Endothelial cell of umbilical vein (primary cell): ENCODE measurements around the gene RNF135. TPM values are rescaled to one million over a fixed set of nuclear protein-coding genes. Genes with fewer than 3 reads are reported as not detected.
A peak's percentile ranks its signal among the peaks of the same experiment; 100 is the strongest.

Source experiments
- BruUV-seq: library from RNA; stranded (reverse); fragments of 400-500 nt; replicated peaks from 2 replicates; lab custom pipeline; 2021; lab: Mats Ljungman, UMichigan
- CTCF ChIA-PET: fragments of 300-600, 350-600 bp; sonication (Branson Sonifier 250); formaldehyde crosslinking; loops from one replicate; lab custom pipeline; 2021; ENCODE audit warnings: antibody characterized with exemption, inconsistent platforms; lab: Charles Lee
- POLR2A ChIA-PET: fragments of 300-600, 350-600 bp; sonication (Branson Sonifier 250); formaldehyde crosslinking; loops from one replicate; lab custom pipeline; 2021; ENCODE audit warnings: antibody characterized with exemption, inconsistent platforms; lab: Charles Lee
- DNase-seq: peaks from one replicate; pipeline ENCODE4 v3.0.0-alpha.2; 2011; ENCODE audit warnings: low read depth, low spot score
- FAIRE-seq: peaks from 2 replicates; lab custom pipeline; 2011; peaks lifted over from hg19 to GRCh38; lab: Jason Lieb, UNC
- H2AFZ ChIP-seq: 2 replicates; pipeline ENCODE4 v1.6.0; 2012; ENCODE audit warnings: low read depth, low read length, control low read depth, inconsistent platforms
- H3K27ac ChIP-seq: 2 replicates; pipeline ENCODE4 v1.5.1; 2011; ENCODE audit warnings: low read depth, mild to moderate bottlenecking, control low read depth, low read length, moderate library complexity; ENCODE audit not compliant: insufficient read depth
- H3K27me3 ChIP-seq, 2 experiments: 2 replicates each; pipeline versions ENCODE4 v1.6.0 to v1.6.1; 2011; ENCODE audit warnings: low read length in 2 of 2, mixed read lengths in 1 of 2; ENCODE audit not compliant: control insufficient read depth in 2 of 2, insufficient read depth in 2 of 2
- H3K36me3 ChIP-seq, 2 experiments: 2 replicates in 1 of 2; 3 replicates in 1 of 2; pipeline ENCODE4 v1.5.1; 2011; ENCODE audit warnings: low read length in 2 of 2, mild to moderate bottlenecking in 1 of 2, moderate library complexity in 1 of 2; ENCODE audit not compliant: control insufficient read depth in 2 of 2, insufficient read depth in 2 of 2; ENCODE audit errors: extremely low read depth in 1 of 2
- H3K4me1 ChIP-seq: 3 replicates; pipeline ENCODE4 v1.5.1; 2011; ENCODE audit warnings: mild to moderate bottlenecking, low read length; ENCODE audit not compliant: control insufficient read depth, insufficient read depth; ENCODE audit errors: extremely low read depth
- H3K4me2 ChIP-seq: 2 replicates; pipeline ENCODE4 v1.6.1; 2011; ENCODE audit warnings: low read length, control low read depth, mixed read lengths; ENCODE audit not compliant: insufficient read depth
- H3K4me3 ChIP-seq, 3 experiments: fragments of 200-600 bp in 1 of 3; sonication (generic), shearing (Covaris generic) in 1 of 3; replicated peaks in 1 of 3; 2 replicates each; pipeline ENCODE4 v1.5.1; 2011 to 2016; ENCODE audit warnings: control low read depth in 3 of 3, low read length in 3 of 3, mild to moderate bottlenecking in 2 of 3, inconsistent platforms in 1 of 3, low read depth in 1 of 3, moderate library complexity in 1 of 3; ENCODE audit not compliant: insufficient read depth in 1 of 3
- H3K79me2 ChIP-seq: 2 replicates; pipeline ENCODE4 v1.6.0; 2012; ENCODE audit warnings: low read length, inconsistent platforms; ENCODE audit not compliant: control insufficient read depth, insufficient read depth
- H3K9ac ChIP-seq: replicated peaks from 2 replicates; pipeline ENCODE3; 2011; ENCODE audit warnings: low read length, control low read depth; ENCODE audit not compliant: insufficient read depth; ENCODE audit errors: extremely low read depth
- H3K9me1 ChIP-seq: replicated peaks from 3 replicates; pipeline ENCODE4 v1.6.0; 2011; ENCODE audit warnings: mild to moderate bottlenecking, low read length; ENCODE audit not compliant: control insufficient read depth, insufficient read depth; ENCODE audit errors: extremely low read depth
- H3K9me3 ChIP-seq: replicated peaks from 2 replicates; pipeline ENCODE4 v1.5.1; 2012; ENCODE audit warnings: low read length, inconsistent platforms; ENCODE audit not compliant: control insufficient read depth, insufficient read depth
- H4K20me1 ChIP-seq: replicated peaks from 2 replicates; pipeline ENCODE3; 2011; ENCODE audit warnings: mild to moderate bottlenecking, low read length; ENCODE audit not compliant: control insufficient read depth, insufficient read depth; ENCODE audit errors: extremely low read depth
- EZH2 ChIP-seq: IDR thresholded peaks from 2 replicates; pipeline ENCODE4 v1.6.1; 2012; ENCODE audit warnings: borderline replicate concordance, low read depth, mild to moderate bottlenecking, moderate library complexity, low read length, inconsistent platforms; ENCODE audit not compliant: severe bottlenecking
- FOS ChIP-seq: IDR thresholded peaks from 2 replicates; pipeline ENCODE4 v1.6.1; 2011; ENCODE audit warnings: mild to moderate bottlenecking, low read length, moderate library complexity, borderline replicate concordance; ENCODE audit not compliant: insufficient read depth
- dilution Hi-C: fragments of 300-500 bp; cut with MboI; formaldehyde crosslinking; loops from one replicate; pipeline ENCODE4 v1.15.0; 2019; ENCODE audit warnings: low sequenced_read_pairs; ENCODE audit not compliant: extremely low pct_ligation_motif_present
- intact Hi-C: fragments of 100-400 bp; cut with micrococcal nuclease; formaldehyde crosslinking; loops from one replicate; pipeline ENCODE4 v1.10.0; 2022
- polyA plus RNA-seq, 4 experiments: library from polyadenylated mRNA; depleted of rRNA in 3 of 4; stranded (reverse) in 3 of 4; unstranded in 1 of 4; fragments of >200 nt; gene quantifications; 2 replicates each; pipeline versions ENCODE4 v1.2.1 to v1.2.3, GENCODE V29; 2011 to 2012; ENCODE audit warnings: missing spikeins in 1 of 4
- total RNA-seq: library from RNA; stranded (reverse); gene quantifications from 2 replicates; pipeline ENCODE4 v1.2.3, GENCODE V29; 2021
- TF ChIP-seq, protein P1 (sequence below): IDR thresholded peaks from 2 replicates; pipeline ENCODE4 v1.6.1; 2011; ENCODE audit not compliant: insufficient read depth, insufficient read length

RNF135 gene
- total and polyA plus RNA-seq, 2 donors (not counting 3 experiments of a cell fraction or from before 2014, with no cell fraction given): 11.6 to 12.0 TPM

DNA sequence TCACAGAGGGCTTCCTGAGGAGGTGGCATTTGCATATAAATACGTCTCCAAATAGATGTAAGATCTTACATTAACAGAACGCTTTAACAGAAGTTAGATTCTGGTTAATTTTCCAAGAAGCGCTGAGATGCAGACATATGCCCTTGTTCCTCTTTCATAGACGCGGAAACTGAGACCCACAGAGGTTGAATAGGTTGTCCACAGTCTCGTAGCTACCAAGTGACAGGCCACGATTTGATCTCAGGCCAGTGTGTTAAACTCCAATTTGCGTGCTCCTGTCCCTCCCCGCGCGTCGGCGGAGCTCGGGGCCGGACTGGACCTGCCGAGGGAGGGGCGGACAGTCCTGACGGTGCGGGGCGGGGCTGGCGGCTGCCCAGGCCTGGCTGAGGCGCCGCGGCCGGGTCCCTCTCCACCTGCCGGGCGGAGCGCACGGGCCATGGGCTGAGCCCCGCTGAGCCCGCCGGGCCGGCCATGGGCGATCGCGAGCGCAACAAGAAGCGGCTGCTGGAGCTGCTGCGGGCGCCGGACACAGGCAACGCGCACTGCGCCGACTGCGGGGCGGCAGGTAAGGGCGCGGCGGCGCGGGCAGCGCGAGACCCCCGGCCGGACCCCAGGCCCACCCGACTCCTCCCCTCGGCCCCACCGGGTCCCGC, 49.2 kb upstream of the RNF135 start, which contains the start of gene ADAP2:
ADAP2 (plus strand) TSS at position 402 of the 653 bp plus-strand sequence; CDS start at position 472, 70 bp downstream.
- CTCF ChIA-PET: interaction anchor here (0.9 kb wide), 1 partner anchor 49 kb away, joined by 3 read pairs; no protein-coding TSS in a partner anchor
- peak within 1 kb of the TSS in 1 of 3 experiments; percentile 20 for H3K4me3 ChIP-seq
- intact Hi-C loops (no loop called here), dilution Hi-C loops (no loop called here)
- no peaks in the 10 kb centered on the region for H3K79me2 ChIP-seq
- no peak within 1 kb of the TSS for H3K27ac ChIP-seq
- peak within 1 kb of the TSS; percentile 24 for H3K4me2 ChIP-seq
- TF ChIP-seq, protein P1, sequence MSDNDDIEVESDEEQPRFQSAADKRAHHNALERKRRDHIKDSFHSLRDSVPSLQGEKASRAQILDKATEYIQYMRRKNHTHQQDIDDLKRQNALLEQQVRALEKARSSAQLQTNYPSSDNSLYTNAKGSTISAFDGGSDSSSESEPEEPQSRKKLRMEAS: no peak
- peaks cover 10 to 20% of the 10 kb centered on the region in 2 experiments for H3K27me3 ChIP-seq
- H3K9me3 ChIP-seq: no peaks in the 10 kb centered on the region
- H2AFZ ChIP-seq: peak within 1 kb of the TSS; percentile 74
- H4K20me1 ChIP-seq: no peaks in the 10 kb centered on the region
- no peak within 1 kb of the TSS for H3K9ac ChIP-seq
- FAIRE-seq (peak; percentile 37), DNase-seq (no peak)
- H3K9me1 ChIP-seq: no peaks in the 10 kb centered on the region
- POLR2A ChIA-PET: no interaction called here
- peaks cover 19% of the 10 kb centered on the region for H3K4me1 ChIP-seq
- no peaks in the 10 kb centered on the region for H3K36me3 ChIP-seq
- no TSS peak for BruUV-seq

DNA sequence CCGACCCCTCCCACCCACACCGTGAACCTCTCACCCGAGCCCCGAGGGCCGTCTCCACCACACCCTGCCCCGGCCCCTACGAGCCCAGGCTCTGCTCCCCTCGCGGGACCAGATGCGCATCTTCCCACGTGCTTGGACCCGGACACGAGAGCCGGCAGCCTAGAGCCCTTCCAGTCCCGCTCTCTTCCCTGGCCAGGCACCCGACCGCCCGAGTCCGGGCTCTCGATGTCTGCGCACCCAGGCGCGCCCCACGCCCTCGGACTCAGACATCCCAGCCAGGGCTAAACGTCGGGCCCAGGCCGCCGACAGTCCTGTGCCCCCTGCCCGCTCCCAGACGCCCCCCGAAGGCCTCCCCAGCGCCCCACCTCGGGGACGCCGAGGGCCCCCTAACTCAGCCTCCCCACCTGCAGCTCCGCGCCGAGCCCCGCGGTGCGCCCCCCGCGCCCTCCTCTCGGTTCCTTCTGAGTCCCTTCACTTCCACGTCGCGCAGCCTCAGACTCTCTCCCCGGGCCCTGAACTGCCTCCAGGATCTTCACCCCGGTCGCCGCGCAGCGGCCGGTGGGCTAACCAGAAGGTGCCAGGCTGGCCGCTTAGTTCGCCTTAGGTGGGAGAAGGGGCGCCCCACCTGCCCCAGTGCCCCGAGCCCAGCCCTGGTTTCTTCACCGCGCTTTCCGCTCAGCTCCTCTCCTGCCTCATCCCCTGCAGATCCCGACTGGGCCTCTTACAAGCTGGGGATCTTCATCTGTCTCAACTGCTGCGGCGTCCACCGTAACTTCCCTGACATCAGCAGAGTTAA, 48.4 kb upstream of the RNF135 start:
- H3K27ac ChIP-seq: no peak overlapping the region
- no peaks in the 10 kb centered on the region for H3K36me3 ChIP-seq
- H3K9ac ChIP-seq: no peak overlapping the region
- ChIA-PET CTCF (interaction anchor here (1.0 to 1.7 kb wide), 2 partner anchors 12 to 48 kb away, joined by 3 to 4 read pairs; partner anchors contain the start of gene RNF135), POLR2A (interaction anchor here (0.6 kb wide), 1 partner anchor 17 kb away, joined by 3 read pairs; no protein-coding TSS in a partner anchor)
- BruUV-seq: no TSS peak
- no peaks in the 10 kb centered on the region for H3K9me1 ChIP-seq
- peak overlapping the region; percentile 74 for H2AFZ ChIP-seq
- intact Hi-C loops (no loop called here), dilution Hi-C loops (no loop called here)
- H3K4me2 ChIP-seq: peak overlapping the region; percentile 24
- H3K4me3 ChIP-seq: peak overlapping the region in 1 of 3 experiments; percentile 20
- no peak for TF ChIP-seq FOS
- TF ChIP-seq, protein P1: no peak
- TF ChIP-seq EZH2: peak; percentile 64
- no peak for FAIRE-seq
- no peaks in the 10 kb centered on the region for H3K9me3 ChIP-seq
- peaks cover 19% of the 10 kb centered on the region for H3K4me1 ChIP-seq
- no peaks in the 10 kb centered on the region for H3K79me2 ChIP-seq
- H4K20me1 ChIP-seq: no peaks in the 10 kb centered on the region
- DNase-seq: no peak
- H3K27me3 ChIP-seq: peaks cover 10 to 20% of the 10 kb centered on the region in 2 experiments
